Upper lobe of left lung (tissue), 4 donors: ENCODE measurements around the gene ADGRV1.

Experiments
- POLR2A ChIP-seq, 4 donors: fragments of 450-650 bp; IDR thresholded peaks; one replicate each; pipeline ENCODE4 v1.5.1; 2016 to 2017; ENCODE audit warnings: antibody characterized with exemption in 4 of 4, mild to moderate bottlenecking in 2 of 4
- TF ChIP-seq, protein P1 (sequence below), 6 experiments: fragments of 450-650 bp in 4 of 6; fragments of 200-600 bp in 2 of 6; sonication (generic) in 2 of 6; IDR thresholded peaks; one replicate each; pipeline ENCODE4 v1.5.1; 2016 to 2019; ENCODE audit warnings: antibody characterized with exemption in 6 of 6

DNA sequence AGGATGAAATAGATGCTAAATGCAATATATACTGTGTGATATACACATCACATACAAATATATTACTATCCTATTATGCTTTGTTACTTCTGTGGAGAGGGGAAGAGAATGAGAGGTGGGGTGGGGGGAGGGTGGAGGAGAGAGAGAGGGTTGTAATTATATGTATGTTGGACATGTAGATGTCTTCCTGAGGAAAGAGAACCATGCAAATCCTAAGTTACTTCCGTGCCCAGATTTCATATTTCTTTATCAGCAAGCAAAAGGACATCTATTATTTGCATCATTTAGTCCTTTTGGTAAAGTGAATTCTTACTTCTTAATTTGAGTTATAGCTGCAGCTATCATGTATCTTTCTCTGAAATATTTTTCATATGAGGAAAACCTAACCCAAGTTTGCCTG is 187.5 kb downstream of the ADGRV1 start:
- TF ChIP-seq, protein P1, sequence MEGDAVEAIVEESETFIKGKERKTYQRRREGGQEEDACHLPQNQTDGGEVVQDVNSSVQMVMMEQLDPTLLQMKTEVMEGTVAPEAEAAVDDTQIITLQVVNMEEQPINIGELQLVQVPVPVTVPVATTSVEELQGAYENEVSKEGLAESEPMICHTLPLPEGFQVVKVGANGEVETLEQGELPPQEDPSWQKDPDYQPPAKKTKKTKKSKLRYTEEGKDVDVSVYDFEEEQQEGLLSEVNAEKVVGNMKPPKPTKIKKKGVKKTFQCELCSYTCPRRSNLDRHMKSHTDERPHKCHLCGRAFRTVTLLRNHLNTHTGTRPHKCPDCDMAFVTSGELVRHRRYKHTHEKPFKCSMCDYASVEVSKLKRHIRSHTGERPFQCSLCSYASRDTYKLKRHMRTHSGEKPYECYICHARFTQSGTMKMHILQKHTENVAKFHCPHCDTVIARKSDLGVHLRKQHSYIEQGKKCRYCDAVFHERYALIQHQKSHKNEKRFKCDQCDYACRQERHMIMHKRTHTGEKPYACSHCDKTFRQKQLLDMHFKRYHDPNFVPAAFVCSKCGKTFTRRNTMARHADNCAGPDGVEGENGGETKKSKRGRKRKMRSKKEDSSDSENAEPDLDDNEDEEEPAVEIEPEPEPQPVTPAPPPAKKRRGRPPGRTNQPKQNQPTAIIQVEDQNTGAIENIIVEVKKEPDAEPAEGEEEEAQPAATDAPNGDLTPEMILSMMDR (IDR thresholded peaks at IDR 0.05), result no peak
- no peak for TF ChIP-seq POLR2A (IDR thresholded peaks at IDR 0.05)
